ENCODE results near the gene SETDB1. TPM values are rescaled to one million over a fixed set of nuclear protein-coding genes. Genes with fewer than 3 reads are reported as not detected.

The SETDB1 gene
- total and polyA plus RNA-seq, 3 donors from 2014 or later: 85.9 to 90.6 (median 89.5) TPM

GRCh38 chr1:150902346-150902745 is 23.8 kb upstream of the SETDB1 start:
- Histone ChIP-seq H3K27ac (no peak overlapping the region), H3K27me3 (no peaks in the 10 kb centered on the region), H3K36me3 (ENCODE audit: low read depth, missing control alignments) (no peaks in the 10 kb centered on the region), H3K4me3 (no peak overlapping the region), H3K4me1 (no peaks in the 10 kb centered on the region), H3K9me3 (no peaks in the 10 kb centered on the region)
- DNase-seq: no peak
- WGBS, 2 donors: 87 to 89% methylated on average over 5 of the region's 5 CpGs
- intact Hi-C loops (cut with DNase I; ENCODE audit: low total_unique reads): no loop called here
- no peak for TF ChIP-seq POLR2A (IDR thresholded peaks at IDR 0.05)
- no peak for TF ChIP-seq CTCF (IDR thresholded peaks at IDR 0.05)

- H3K27me3 ChIP-seq: no peaks in the 10 kb centered on the region
- no peaks in the 10 kb centered on the region for H3K4me1 ChIP-seq
- TF ChIP-seq POLR2A (IDR thresholded peaks at IDR 0.05) (no peak), CTCF (IDR thresholded peaks at IDR 0.05) (no peak)
- no peak overlapping the region for H3K4me3 ChIP-seq
- no peak for DNase-seq
- intact Hi-C loops (cut with DNase I; ENCODE audit: low total_unique reads): no loop called here
- no peaks in the 10 kb centered on the region for H3K9me3 ChIP-seq
- 39 to 67% methylated on average over 1 of the region's 1 CpG for WGBS, 2 donors
- no peaks in the 10 kb centered on the region for H3K36me3 ChIP-seq (ENCODE audit: low read depth, missing control alignments)
- H3K27ac ChIP-seq: no peak overlapping the region
Observed at GRCh38 chr1:150902751-150903150, 23.4 kb upstream of the SETDB1 start.

GRCh38 chr1:150905301-150905700 is 20.9 kb upstream of the SETDB1 start:
- intact Hi-C loops (cut with DNase I; ENCODE audit: low total_unique reads): no loop called here
- H3K27ac ChIP-seq: no peak overlapping the region
- H3K36me3 ChIP-seq (ENCODE audit: low read depth, missing control alignments): no peaks in the 10 kb centered on the region
- no peaks in the 10 kb centered on the region for H3K4me1 ChIP-seq
- DNase-seq: no peak
- no peaks in the 10 kb centered on the region for H3K27me3 ChIP-seq
- no peaks in the 10 kb centered on the region for H3K9me3 ChIP-seq
- no peak for TF ChIP-seq CTCF (IDR thresholded peaks at IDR 0.05)
- no peak for TF ChIP-seq POLR2A (IDR thresholded peaks at IDR 0.05)
- H3K4me3 ChIP-seq: no peak overlapping the region
- 91 to 97% methylated on average over 6 of the region's 6 CpGs for WGBS, 2 donors

GRCh38 chr1:150906329-150906728 is 19.8 kb upstream of the SETDB1 start:
- H3K9me3 ChIP-seq: no peaks in the 10 kb centered on the region
- H3K4me1 ChIP-seq: no peaks in the 10 kb centered on the region
- H3K4me3 ChIP-seq: no peak overlapping the region
- no peak for DNase-seq
- H3K36me3 ChIP-seq (ENCODE audit: low read depth, missing control alignments): no peaks in the 10 kb centered on the region
- 86 to 100% methylated on average over 1 of the region's 1 CpG for WGBS, 2 donors
- no peak overlapping the region for H3K27ac ChIP-seq
- no peaks in the 10 kb centered on the region for H3K27me3 ChIP-seq
- TF ChIP-seq CTCF (IDR thresholded peaks at IDR 0.05) (no peak), POLR2A (IDR thresholded peaks at IDR 0.05) (no peak)
- intact Hi-C loops (cut with DNase I; ENCODE audit: low total_unique reads): no loop called here

- Histone ChIP-seq H3K27ac (no peak overlapping the region), H3K27me3 (no peaks in the 10 kb centered on the region), H3K4me3 (no peak overlapping the region), H3K4me1 (no peaks in the 10 kb centered on the region), H3K9me3 (no peaks in the 10 kb centered on the region), H3K36me3 (ENCODE audit: low read depth, missing control alignments) (no peaks in the 10 kb centered on the region)
- 85 to 86% methylated on average over 2 of the region's 2 CpGs for WGBS, 2 donors
- no peak for TF ChIP-seq POLR2A (IDR thresholded peaks at IDR 0.05)
- no peak for TF ChIP-seq CTCF (IDR thresholded peaks at IDR 0.05)
- no peak for DNase-seq
- intact Hi-C loops (cut with DNase I; ENCODE audit: low total_unique reads): no loop called here
Observed at GRCh38 chr1:150906813-150907212, 19.4 kb upstream of the SETDB1 start.
